Measurements from ENCODE around the gene CDH13.

DNA sequence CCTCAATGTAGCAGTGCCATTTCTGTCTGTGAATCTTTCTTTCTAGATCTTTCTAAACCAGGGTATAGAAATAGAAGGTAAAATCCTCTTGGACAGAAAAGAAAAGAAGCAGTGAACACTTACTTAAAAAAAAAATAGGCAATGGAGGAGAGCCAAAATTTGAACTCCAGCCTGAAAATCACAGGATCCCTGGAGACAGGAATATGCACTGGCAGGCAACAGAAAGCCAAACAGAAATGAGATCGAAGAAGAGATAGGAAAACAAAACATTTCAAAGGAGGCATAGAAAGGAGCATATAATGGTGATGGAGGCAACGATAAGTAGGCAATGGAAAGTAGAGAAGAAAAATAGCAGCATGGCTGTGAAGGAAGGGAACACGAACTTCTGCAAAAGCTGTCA, 927.3 kb downstream of the CDH13 start:
- TF ChIP-seq, protein P1, sequence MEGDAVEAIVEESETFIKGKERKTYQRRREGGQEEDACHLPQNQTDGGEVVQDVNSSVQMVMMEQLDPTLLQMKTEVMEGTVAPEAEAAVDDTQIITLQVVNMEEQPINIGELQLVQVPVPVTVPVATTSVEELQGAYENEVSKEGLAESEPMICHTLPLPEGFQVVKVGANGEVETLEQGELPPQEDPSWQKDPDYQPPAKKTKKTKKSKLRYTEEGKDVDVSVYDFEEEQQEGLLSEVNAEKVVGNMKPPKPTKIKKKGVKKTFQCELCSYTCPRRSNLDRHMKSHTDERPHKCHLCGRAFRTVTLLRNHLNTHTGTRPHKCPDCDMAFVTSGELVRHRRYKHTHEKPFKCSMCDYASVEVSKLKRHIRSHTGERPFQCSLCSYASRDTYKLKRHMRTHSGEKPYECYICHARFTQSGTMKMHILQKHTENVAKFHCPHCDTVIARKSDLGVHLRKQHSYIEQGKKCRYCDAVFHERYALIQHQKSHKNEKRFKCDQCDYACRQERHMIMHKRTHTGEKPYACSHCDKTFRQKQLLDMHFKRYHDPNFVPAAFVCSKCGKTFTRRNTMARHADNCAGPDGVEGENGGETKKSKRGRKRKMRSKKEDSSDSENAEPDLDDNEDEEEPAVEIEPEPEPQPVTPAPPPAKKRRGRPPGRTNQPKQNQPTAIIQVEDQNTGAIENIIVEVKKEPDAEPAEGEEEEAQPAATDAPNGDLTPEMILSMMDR (IDR thresholded peaks at IDR 0.05) = no peak
- no peak for TF ChIP-seq POLR2A (IDR thresholded peaks at IDR 0.05)

All from Peyer's patch (tissue), 4 donors.